SK-N-SH treated with all-trans-retinoic acid at 6 μM for 48 hours (cell line): ENCODE measurements around the gene CDH20.

Source experiments
- ATAC-seq: fragments of 200-7000 bp; cut with Tn5 transposase; 3 replicates; pipeline ENCODE4 v1.9.1; 2020; ENCODE audit warnings: mild to moderate bottlenecking, moderate library complexity
- ARNTL ChIP-seq: fragments of 450-650 bp; formaldehyde crosslinking; IDR thresholded peaks from 2 replicates; pipeline ENCODE4 v1.5.0; 2020; ENCODE audit warnings: low read depth, mild to moderate bottlenecking, moderate library complexity, borderline replicate concordance
- BACH2 ChIP-seq: fragments of 250-450 bp; sonication (Bioruptor Pico); IDR thresholded peaks from 2 replicates; pipeline ENCODE4 v1.9.0; 2021; ENCODE audit warnings: mild to moderate bottlenecking, borderline replicate concordance
- CSDC2 ChIP-seq: fragments of 250-450 bp; sonication (Bioruptor Pico); IDR thresholded peaks from 2 replicates; pipeline ENCODE4 v1.5.0; 2020; ENCODE audit warnings: mild to moderate bottlenecking, moderate library complexity
- CSRNP3 ChIP-seq: fragments of 250-450 bp; sonication (Bioruptor Pico); IDR thresholded peaks from 2 replicates; pipeline ENCODE4 v1.5.1; 2021; ENCODE audit warnings: mild to moderate bottlenecking, moderate library complexity
- ESRRG ChIP-seq: fragments of 250-450 bp; sonication (Bioruptor Pico); IDR thresholded peaks from 2 replicates; pipeline ENCODE4 v1.6.1; 2021; ENCODE audit warnings: mild to moderate bottlenecking
- GLIS3 ChIP-seq: fragments of 250-450 bp; sonication (Bioruptor Pico); IDR thresholded peaks from 2 replicates; pipeline ENCODE4 v1.5.0; 2020; ENCODE audit warnings: mild to moderate bottlenecking, moderate library complexity
- OSR1 ChIP-seq: fragments of 250-450 bp; sonication (Bioruptor Pico); IDR thresholded peaks from 2 replicates; pipeline ENCODE4 v1.8.0; 2022; ENCODE audit warnings: moderate library complexity, mild to moderate bottlenecking, inconsistent platforms
- PATZ1 ChIP-seq: fragments of 250-450 bp; sonication (Bioruptor Pico); IDR thresholded peaks from 2 replicates; pipeline ENCODE4 v1.8.0; 2020; ENCODE audit warnings: mild to moderate bottlenecking, moderate library complexity, borderline replicate concordance
- PPARA ChIP-seq: fragments of 250-450 bp; sonication (Bioruptor Pico); IDR thresholded peaks from 2 replicates; pipeline ENCODE4 v1.5.0; 2020; ENCODE audit warnings: mild to moderate bottlenecking, borderline replicate concordance
- RARB ChIP-seq: fragments of 250-450 bp; sonication (Bioruptor Pico); IDR thresholded peaks from 2 replicates; pipeline ENCODE4 v1.8.0; 2021; ENCODE audit warnings: mild to moderate bottlenecking, moderate library complexity
- TCF4 ChIP-seq: fragments of 250-450 bp; sonication (Bioruptor Pico); IDR thresholded peaks from 2 replicates; pipeline ENCODE4 v1.8.0; 2021; ENCODE audit warnings: mild to moderate bottlenecking, moderate library complexity, borderline replicate concordance
- TOX ChIP-seq: fragments of 250-450 bp; sonication (Bioruptor Pico); IDR thresholded peaks from 2 replicates; pipeline ENCODE4 v1.8.0; 2021; ENCODE audit warnings: mild to moderate bottlenecking, moderate library complexity, borderline replicate concordance
- TSHZ2 ChIP-seq: fragments of 250-450 bp; sonication (Bioruptor Pico); IDR thresholded peaks from 2 replicates; pipeline ENCODE4 v1.5.0; 2020; ENCODE audit warnings: mild to moderate bottlenecking, moderate library complexity
- ZC3H10 ChIP-seq: fragments of 250-450 bp; sonication (Bioruptor Pico); IDR thresholded peaks from 2 replicates; pipeline ENCODE4 v1.5.1; 2021; ENCODE audit warnings: mild to moderate bottlenecking, moderate library complexity
- ZFP3 ChIP-seq: fragments of 250-450 bp; sonication (Bioruptor Pico); IDR thresholded peaks from 2 replicates; pipeline ENCODE4 v1.5.0; 2020; ENCODE audit warnings: mild to moderate bottlenecking, moderate library complexity
- ZFP30 ChIP-seq: fragments of 450-650 bp; formaldehyde crosslinking; IDR thresholded peaks from 2 replicates; pipeline ENCODE4 v1.5.0; 2022; ENCODE audit warnings: mild to moderate bottlenecking, moderate library complexity
- ZNF70 ChIP-seq: fragments of 450-650 bp; formaldehyde crosslinking; IDR thresholded peaks from 2 replicates; pipeline ENCODE4 v1.5.0; 2020; ENCODE audit warnings: mild to moderate bottlenecking, moderate library complexity
- ZNF8 ChIP-seq: fragments of 450-650 bp; formaldehyde crosslinking; IDR thresholded peaks from 2 replicates; pipeline ENCODE4 v1.5.0; 2020; ENCODE audit warnings: mild to moderate bottlenecking, moderate library complexity

CDH20 gene

GRCh38 chr18:61496374-61496773 is 163.1 kb downstream of the CDH20 start:
- ATAC-seq = no peak
- TF ChIP-seq GLIS3 (CRISPR knock-in tag) (no peak), ARNTL (CRISPR knock-in tag) (no peak), ZC3H10 (CRISPR knock-in tag) (no peak), PPARA (no peak), ESRRG (CRISPR knock-in tag) (no peak), OSR1 (no peak), ZFP3 (CRISPR knock-in tag) (no peak), ZNF70 (CRISPR knock-in tag) (no peak), CSDC2 (CRISPR knock-in tag) (no peak), TSHZ2 (CRISPR knock-in tag) (no peak), PATZ1 (CRISPR knock-in tag) (no peak), CSRNP3 (CRISPR knock-in tag) (no peak), RARB (no peak), TCF4 (CRISPR knock-in tag) (no peak), ZNF8 (CRISPR knock-in tag) (no peak)

- no peak for ATAC-seq
- TF ChIP-seq PPARA = no peak
- no peak for TF ChIP-seq ZFP30
- no peak for TF ChIP-seq ESRRG (CRISPR knock-in tag)
- no peak for TF ChIP-seq BACH2 (CRISPR knock-in tag)
- no peak for TF ChIP-seq TSHZ2 (CRISPR knock-in tag)
- no peak for TF ChIP-seq GLIS3 (CRISPR knock-in tag)
These were observed 164.2 kb downstream of the CDH20 start for GRCh38 chr18:61497422-61497821.

- TF ChIP-seq PATZ1 (CRISPR knock-in tag) (no peak), ZC3H10 (CRISPR knock-in tag) (no peak), OSR1 (no peak)
- peak; percentile 95 for ATAC-seq
These were observed 169.2 kb downstream of the CDH20 start for GRCh38 chr18:61502472-61502871.

- TF ChIP-seq CSDC2 (CRISPR knock-in tag) = no peak
- TF ChIP-seq OSR1 = no peak
- TF ChIP-seq TOX (CRISPR knock-in tag) = no peak
- TF ChIP-seq BACH2 (CRISPR knock-in tag) = no peak
These were observed 170.5 kb downstream of the CDH20 start for GRCh38 chr18:61503688-61504087.

More at GRCh38 chr18:61503688-61504087, 170.5 kb downstream of the CDH20 start:
- ATAC-seq = peak; percentile 62
